ENCODE results near the gene OAT. TPM values are rescaled to one million over a fixed set of nuclear protein-coding genes. Genes with fewer than 3 reads are reported as not detected.

OAT gene
- total RNA-seq, 1 experiment from 2014 or later, result 25.2 TPM

- intact Hi-C loops (cut with micrococcal nuclease; ENCODE audit: unreplicated experiment), result no loop called here
- TF ChIP-seq EZH2 (IDR thresholded peaks at IDR 0.05; ENCODE audit: borderline replicate concordance, low read depth, low read length, poor library complexity, severe bottlenecking), result no peak
- no peak for TF ChIP-seq CTCF (conservative IDR thresholded peaks at IDR 0.05; ENCODE audit: low read depth, low read length)
- BruUV-seq (replicated peaks), result no TSS peak
- H3K36me3 ChIP-seq (ENCODE audit: insufficient read depth, low read length, poor library complexity, severe bottlenecking), result no peaks in the 10 kb centered on the region
- no peak overlapping the region for H3K4me3 ChIP-seq (ENCODE audit: low read depth, low read length, poor library complexity, severe bottlenecking)
- no peak overlapping the region for H3K27ac ChIP-seq (ENCODE audit: low read depth, low read length, poor library complexity, severe bottlenecking)
- DNase-seq (ENCODE audit: low spot score), result no peak
- H3K27me3 ChIP-seq (replicated peaks; ENCODE audit: insufficient read depth, low read depth, low read length, poor library complexity), result peaks cover 63% of the 10 kb centered on the region
- CTCF ChIA-PET, result no interaction called here
- no peaks in the 10 kb centered on the region for H3K4me1 ChIP-seq (ENCODE audit: insufficient read depth, low read length, poor library complexity, severe bottlenecking)
- H3K9me3 ChIP-seq (ENCODE audit: low read depth, low read length, poor library complexity, severe bottlenecking), result no peaks in the 10 kb centered on the region
- POLR2A ChIA-PET (ENCODE audit: low non-redundant PET), result no interaction called here
Measured at GRCh38 chr10:124423813-124424212, 5.1 kb upstream of the OAT start.

DNA sequence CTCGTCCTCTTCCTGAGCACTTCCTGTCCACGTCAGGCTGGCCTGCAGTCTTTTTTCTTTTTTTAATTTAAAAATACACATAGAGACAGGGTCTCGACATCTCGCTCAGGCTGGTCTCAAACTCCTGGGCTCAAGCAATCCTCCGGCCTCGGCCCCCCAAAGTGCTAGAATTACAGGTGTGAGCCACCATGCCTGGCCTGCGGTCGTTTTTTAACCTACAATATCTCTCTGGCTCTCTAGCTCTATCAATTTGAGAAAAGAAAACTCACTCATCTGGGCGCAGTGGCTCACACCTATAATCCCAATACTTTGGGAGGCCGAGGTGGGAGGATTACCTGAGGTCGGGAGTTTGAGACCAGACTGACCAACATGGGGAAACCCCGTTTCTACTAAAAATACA is 4.0 kb upstream of the OAT start:
- no peaks in the 10 kb centered on the region for H3K36me3 ChIP-seq (ENCODE audit: insufficient read depth, low read length, poor library complexity, severe bottlenecking)
- no peak for DNase-seq (ENCODE audit: low spot score)
- no peaks in the 10 kb centered on the region for H3K9me3 ChIP-seq (ENCODE audit: low read depth, low read length, poor library complexity, severe bottlenecking)
- intact Hi-C loops (cut with micrococcal nuclease; ENCODE audit: unreplicated experiment), result no loop called here
- TF ChIP-seq CTCF (conservative IDR thresholded peaks at IDR 0.05; ENCODE audit: low read depth, low read length), result no peak
- TF ChIP-seq EZH2 (IDR thresholded peaks at IDR 0.05; ENCODE audit: borderline replicate concordance, low read depth, low read length, poor library complexity, severe bottlenecking), result no peak
- no peaks in the 10 kb centered on the region for H3K4me1 ChIP-seq (ENCODE audit: insufficient read depth, low read length, poor library complexity, severe bottlenecking)
- ChIA-PET CTCF (no interaction called here), POLR2A (ENCODE audit: low non-redundant PET) (no interaction called here)
- no TSS peak for BruUV-seq (replicated peaks)
- no peak overlapping the region for H3K4me3 ChIP-seq (ENCODE audit: low read depth, low read length, poor library complexity, severe bottlenecking)
- H3K27ac ChIP-seq (ENCODE audit: low read depth, low read length, poor library complexity, severe bottlenecking), result no peak overlapping the region
- peaks cover 53% of the 10 kb centered on the region for H3K27me3 ChIP-seq (replicated peaks; ENCODE audit: insufficient read depth, low read depth, low read length, poor library complexity)

DNA sequence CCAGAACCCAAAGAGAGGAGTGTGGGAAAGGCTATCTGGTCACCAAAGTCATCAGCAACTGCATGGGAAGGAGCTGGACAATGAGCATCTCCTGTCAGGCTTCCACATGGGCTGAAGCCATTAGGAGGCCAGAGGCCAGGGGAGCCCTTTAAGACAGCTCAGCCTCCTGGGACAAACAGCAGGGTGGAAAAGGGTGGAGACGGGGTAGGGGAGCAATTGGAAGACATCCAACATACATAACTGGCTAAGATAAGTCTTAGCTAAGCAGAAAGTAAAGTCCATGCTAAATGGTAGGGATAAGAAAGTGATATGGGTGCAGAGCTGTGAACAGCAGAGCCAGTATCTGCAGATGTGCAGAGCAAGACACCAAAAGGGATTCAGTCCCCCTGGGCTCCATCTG is 1.5 kb upstream of the OAT start:
- no TSS peak for BruUV-seq (replicated peaks)
- H3K4me3 ChIP-seq (ENCODE audit: low read depth, low read length, poor library complexity, severe bottlenecking), result no peak overlapping the region
- peaks cover 38% of the 10 kb centered on the region for H3K27me3 ChIP-seq (replicated peaks; ENCODE audit: insufficient read depth, low read depth, low read length, poor library complexity)
- no peak overlapping the region for H3K27ac ChIP-seq (ENCODE audit: low read depth, low read length, poor library complexity, severe bottlenecking)
- H3K36me3 ChIP-seq (ENCODE audit: insufficient read depth, low read length, poor library complexity, severe bottlenecking), result no peaks in the 10 kb centered on the region
- ChIA-PET POLR2A (ENCODE audit: low non-redundant PET) (no interaction called here), CTCF (no interaction called here)
- TF ChIP-seq EZH2 (IDR thresholded peaks at IDR 0.05; ENCODE audit: borderline replicate concordance, low read depth, low read length, poor library complexity, severe bottlenecking), result no peak
- no peak for TF ChIP-seq CTCF (conservative IDR thresholded peaks at IDR 0.05; ENCODE audit: low read depth, low read length)
- intact Hi-C loops (cut with micrococcal nuclease; ENCODE audit: unreplicated experiment), result no loop called here
- no peaks in the 10 kb centered on the region for H3K9me3 ChIP-seq (ENCODE audit: low read depth, low read length, poor library complexity, severe bottlenecking)
- no peaks in the 10 kb centered on the region for H3K4me1 ChIP-seq (ENCODE audit: insufficient read depth, low read length, poor library complexity, severe bottlenecking)
- DNase-seq (ENCODE audit: low spot score), result no peak
